ENCODE data around the gene TPCN2. TPM values are rescaled to one million over a fixed set of nuclear protein-coding genes. Genes with fewer than 3 reads are reported as not detected.
A peak's percentile ranks its signal among the peaks of the same experiment; 100 is the strongest.

TPCN2 gene
- total RNA-seq, 1 donor from 2014 or later, result 19.1 TPM

- Mint-ChIP-seq H3K9me3 (peaks cover 4% of the 10 kb centered on the region), H3K4me1 (ENCODE audit: low read depth) (no peaks in the 10 kb centered on the region), H3K36me3 (ENCODE audit: low read depth) (no peaks in the 10 kb centered on the region), H3K27ac (no peak overlapping the region), H3K27me3 (ENCODE audit: low read depth) (no peaks in the 10 kb centered on the region), H3K4me3 (ENCODE audit: low read depth) (no peak overlapping the region)
- intact Hi-C loops (cut with micrococcal nuclease), result no loop called here
- DNase-seq (ENCODE audit: low spot score), result no peak
These were observed 67.1 kb downstream of the TPCN2 start for GRCh38 chr11:69115586-69116560.

GRCh38 chr11:69116671-69117070, 67.9 kb downstream of the TPCN2 start:
- H3K4me3 Mint-ChIP-seq (ENCODE audit: low read depth), result no peak overlapping the region
- intact Hi-C loops (cut with micrococcal nuclease), result no loop called here

GRCh38 chr11:69119190-69119589, 70.5 kb downstream of the TPCN2 start:
- no peak overlapping the region for H3K4me3 Mint-ChIP-seq (ENCODE audit: low read depth)
- H3K27me3 Mint-ChIP-seq (ENCODE audit: low read depth), result no peaks in the 10 kb centered on the region
- DNase-seq (ENCODE audit: low spot score), result no peak
- peaks cover 20% of the 10 kb centered on the region for H3K4me1 Mint-ChIP-seq (ENCODE audit: low read depth)
- intact Hi-C loops (cut with micrococcal nuclease), result no loop called here
- H3K27ac Mint-ChIP-seq, result no peak overlapping the region
- peaks cover 5% of the 10 kb centered on the region for H3K9me3 Mint-ChIP-seq
- H3K36me3 Mint-ChIP-seq (ENCODE audit: low read depth), result no peaks in the 10 kb centered on the region

More at GRCh38 chr11:69116671-69117070, 67.9 kb downstream of the TPCN2 start:
- Mint-ChIP-seq H3K9me3 (peaks cover 4% of the 10 kb centered on the region), H3K27me3 (ENCODE audit: low read depth) (no peaks in the 10 kb centered on the region), H3K36me3 (ENCODE audit: low read depth) (no peaks in the 10 kb centered on the region), H3K27ac (no peak overlapping the region), H3K4me1 (ENCODE audit: low read depth) (peaks cover 4% of the 10 kb centered on the region)
- DNase-seq (ENCODE audit: low spot score), result no peak

DNA sequence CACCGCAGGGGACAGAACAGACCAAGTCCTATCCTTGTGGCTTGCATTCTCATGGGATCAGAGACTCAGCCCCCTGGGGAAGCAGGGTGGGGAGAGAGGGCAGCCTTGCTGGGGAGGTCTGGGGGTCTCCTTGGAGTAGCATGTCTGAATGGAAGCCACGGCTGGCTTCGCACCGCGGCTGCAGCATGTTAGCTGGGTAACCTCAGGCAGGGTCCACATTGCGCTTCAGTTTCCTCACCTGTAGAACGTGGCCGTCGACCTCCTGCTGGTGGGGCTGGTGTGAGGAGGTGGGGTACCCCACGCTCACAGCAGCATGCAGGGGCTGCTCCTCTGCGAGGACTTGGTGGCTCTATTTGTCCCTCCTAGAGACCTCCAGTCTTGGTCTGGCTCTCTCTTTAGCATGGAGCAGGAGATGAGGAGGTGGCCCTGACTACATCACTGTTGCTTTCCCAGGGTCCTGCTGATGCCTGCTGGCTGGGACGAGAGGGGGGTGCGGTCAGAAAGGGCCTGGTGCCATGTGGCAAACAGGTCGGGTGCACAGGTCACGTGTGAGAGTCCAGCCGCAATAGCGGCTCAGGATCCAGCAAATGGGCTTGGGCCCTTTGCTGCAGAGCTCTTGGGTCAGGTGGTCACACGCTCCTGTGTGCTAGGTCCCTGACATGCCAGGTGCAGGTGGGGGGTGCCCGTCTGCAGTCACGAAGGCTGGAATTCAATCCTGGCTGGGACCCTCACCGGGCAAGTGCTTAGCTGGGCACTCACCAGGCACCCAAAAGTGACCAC, 71.6 kb downstream of the TPCN2 start:
- Mint-ChIP-seq H3K4me3 (ENCODE audit: low read depth) (no peak overlapping the region), H3K4me1 (ENCODE audit: low read depth) (peaks cover 26% of the 10 kb centered on the region), H3K27me3 (ENCODE audit: low read depth) (no peaks in the 10 kb centered on the region), H3K36me3 (ENCODE audit: low read depth) (no peaks in the 10 kb centered on the region), H3K27ac (no peak overlapping the region), H3K9me3 (peaks cover 9% of the 10 kb centered on the region)
- intact Hi-C loops (cut with micrococcal nuclease), result loop anchor here (5.0 kb wide), 2 partner anchors 47 to 177 kb away; no protein-coding TSS in a partner anchor
- no peak for DNase-seq (ENCODE audit: low spot score)

GRCh38 chr11:69121021-69121420, 72.3 kb downstream of the TPCN2 start:
- intact Hi-C loops (cut with micrococcal nuclease), result loop anchor here (5.0 kb wide), 2 partner anchors 46 to 176 kb away; no protein-coding TSS in a partner anchor
- Mint-ChIP-seq H3K4me3 (ENCODE audit: low read depth) (no peak overlapping the region), H3K36me3 (ENCODE audit: low read depth) (no peaks in the 10 kb centered on the region), H3K27me3 (ENCODE audit: low read depth) (no peaks in the 10 kb centered on the region), H3K4me1 (ENCODE audit: low read depth) (peaks cover 26% of the 10 kb centered on the region), H3K9me3 (peaks cover 9% of the 10 kb centered on the region), H3K27ac (no peak overlapping the region)
- DNase-seq (ENCODE audit: low spot score), result no peak

GRCh38 chr11:69121621-69122325, 73.0 kb downstream of the TPCN2 start:
- peaks cover 9% of the 10 kb centered on the region for H3K9me3 Mint-ChIP-seq

DNA sequence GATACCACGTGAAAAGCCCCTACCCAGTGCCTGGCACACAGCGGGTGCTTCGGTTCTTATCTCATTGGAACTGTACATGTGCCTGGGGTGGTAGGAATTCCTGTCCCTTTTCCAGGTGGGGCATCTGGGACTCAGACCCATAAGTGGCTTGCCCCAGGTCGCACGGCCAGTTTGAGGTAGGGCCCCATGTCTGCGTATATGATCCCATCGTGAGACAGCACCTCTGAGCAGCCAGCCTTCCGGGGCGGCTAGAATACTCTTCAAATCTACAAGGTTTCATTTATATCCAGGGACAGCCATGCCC, 73.5 kb downstream of the TPCN2 start:
- peaks cover 9% of the 10 kb centered on the region for H3K9me3 Mint-ChIP-seq
- no peak for DNase-seq (ENCODE audit: low spot score)
- intact Hi-C loops (cut with micrococcal nuclease), result loop anchor here (5.0 kb wide), 2 partner anchors 45 to 175 kb away; no protein-coding TSS in a partner anchor
- no peak overlapping the region for H3K4me3 Mint-ChIP-seq (ENCODE audit: low read depth)
- H3K27ac Mint-ChIP-seq, result no peak overlapping the region
- H3K27me3 Mint-ChIP-seq (ENCODE audit: low read depth), result no peaks in the 10 kb centered on the region
- H3K36me3 Mint-ChIP-seq (ENCODE audit: low read depth), result no peaks in the 10 kb centered on the region
- peaks cover 26% of the 10 kb centered on the region for H3K4me1 Mint-ChIP-seq (ENCODE audit: low read depth)

More at GRCh38 chr11:69121621-69122325, 73.0 kb downstream of the TPCN2 start:
- H3K36me3 Mint-ChIP-seq (ENCODE audit: low read depth), result no peaks in the 10 kb centered on the region
- no peak overlapping the region for H3K4me3 Mint-ChIP-seq (ENCODE audit: low read depth)
- intact Hi-C loops (cut with micrococcal nuclease), result loop anchor here (5.0 kb wide), 2 partner anchors 46 to 176 kb away; no protein-coding TSS in a partner anchor
- peak overlapping the region; percentile 21 for H3K27ac Mint-ChIP-seq
- DNase-seq (ENCODE audit: low spot score), result no peak
- H3K4me1 Mint-ChIP-seq (ENCODE audit: low read depth), result peaks cover 26% of the 10 kb centered on the region
- no peaks in the 10 kb centered on the region for H3K27me3 Mint-ChIP-seq (ENCODE audit: low read depth)

- peak overlapping the region; percentile 80 for H3K27ac Mint-ChIP-seq
These were observed 74.1 kb downstream of the TPCN2 start for GRCh38 chr11:69122630-69123431.

DNA sequence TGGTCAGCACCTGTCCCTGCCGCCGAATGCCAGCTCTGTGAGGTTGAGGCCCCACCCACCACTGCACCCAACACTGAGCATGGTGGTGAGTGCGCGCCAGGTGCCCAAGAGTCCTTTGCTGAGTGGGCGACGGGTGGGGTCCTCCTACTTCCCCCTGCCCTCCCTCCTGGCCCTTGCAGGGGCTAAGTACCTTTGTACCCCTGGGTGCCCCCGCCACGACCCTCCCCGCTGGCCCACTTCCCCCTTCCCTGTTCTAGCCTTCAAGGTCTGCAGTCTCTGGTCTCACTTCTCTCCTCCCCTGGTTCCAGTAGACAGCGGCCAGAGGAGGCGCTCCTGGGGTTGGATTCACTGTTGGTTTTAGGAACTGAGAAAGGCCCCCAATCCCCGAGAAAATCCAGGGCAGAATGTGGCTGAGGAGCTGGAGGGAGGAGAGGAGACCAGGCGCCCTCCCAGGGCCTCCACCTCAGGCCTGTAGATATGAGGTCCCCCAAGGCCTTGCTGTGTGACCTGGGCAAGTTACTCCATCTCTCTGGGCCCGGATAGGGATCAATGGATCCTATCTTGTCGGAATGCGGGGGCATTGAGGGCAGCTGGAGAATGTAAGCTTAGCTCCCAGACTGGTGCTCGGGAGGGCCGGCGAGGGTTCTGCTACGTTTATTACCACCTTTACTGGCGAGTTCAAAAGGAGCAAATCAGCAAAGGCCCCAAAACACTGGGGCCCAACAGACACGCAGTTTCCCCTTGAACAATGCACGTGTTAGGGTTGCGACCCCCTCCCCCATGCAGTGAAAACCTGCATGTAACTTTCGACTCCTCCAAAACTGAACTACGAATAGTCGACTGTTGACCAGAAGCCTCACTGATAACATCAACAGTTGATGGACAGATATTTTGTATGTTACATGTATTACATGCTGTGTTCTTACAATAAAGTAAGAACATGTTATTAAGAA, 75.1 kb downstream of the TPCN2 start:
- no peak for DNase-seq (ENCODE audit: low spot score)
- Mint-ChIP-seq H3K36me3 (ENCODE audit: low read depth) (no peaks in the 10 kb centered on the region), H3K9me3 (peaks cover 21% of the 10 kb centered on the region), H3K27ac (peak overlapping the region; percentile 52), H3K27me3 (ENCODE audit: low read depth) (no peaks in the 10 kb centered on the region), H3K4me1 (ENCODE audit: low read depth) (peaks cover 26% of the 10 kb centered on the region), H3K4me3 (ENCODE audit: low read depth) (no peak overlapping the region)
- intact Hi-C loops (cut with micrococcal nuclease), result loop anchor here (5.0 kb wide), 2 partner anchors 43 to 173 kb away; no protein-coding TSS in a partner anchor

More at GRCh38 chr11:69122630-69123431, 74.1 kb downstream of the TPCN2 start:
- Mint-ChIP-seq H3K36me3 (ENCODE audit: low read depth) (no peaks in the 10 kb centered on the region), H3K27me3 (ENCODE audit: low read depth) (no peaks in the 10 kb centered on the region), H3K4me3 (ENCODE audit: low read depth) (peak overlapping the region; percentile 62), H3K9me3 (peaks cover 10% of the 10 kb centered on the region), H3K4me1 (ENCODE audit: low read depth) (peaks cover 26% of the 10 kb centered on the region)
- DNase-seq (ENCODE audit: low spot score), result peak; percentile 44
- intact Hi-C loops (cut with micrococcal nuclease), result loop anchor here (5.0 kb wide), 2 partner anchors 44 to 174 kb away; no protein-coding TSS in a partner anchor

DNA sequence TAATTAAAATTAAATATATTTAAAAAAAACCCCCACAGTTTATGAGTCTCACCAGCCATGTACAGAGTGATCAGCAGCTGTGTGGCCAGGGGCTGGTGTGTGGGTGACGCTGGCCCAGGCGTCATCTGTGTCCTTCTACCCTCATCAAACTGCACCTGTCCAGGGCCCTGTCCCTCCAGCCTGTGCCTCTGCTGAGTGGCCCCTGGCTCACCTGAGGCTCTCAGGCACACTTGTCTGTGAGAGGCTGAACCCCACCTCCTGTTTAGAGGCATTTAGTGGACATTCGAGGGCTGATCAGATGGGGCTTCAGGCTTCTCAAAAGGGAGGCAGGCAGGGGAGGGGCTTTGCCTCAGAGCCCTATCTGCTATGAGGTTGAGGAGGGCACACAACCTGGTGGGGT, 77.1 kb downstream of the TPCN2 start:
- H3K4me3 Mint-ChIP-seq (ENCODE audit: low read depth), result no peak overlapping the region
- no peak overlapping the region for H3K27ac Mint-ChIP-seq
- intact Hi-C loops (cut with micrococcal nuclease), result no loop called here
- H3K27me3 Mint-ChIP-seq (ENCODE audit: low read depth), result no peaks in the 10 kb centered on the region
- H3K9me3 Mint-ChIP-seq, result peaks cover 21% of the 10 kb centered on the region
- no peak for DNase-seq (ENCODE audit: low spot score)
- H3K36me3 Mint-ChIP-seq (ENCODE audit: low read depth), result no peaks in the 10 kb centered on the region
- peaks cover 26% of the 10 kb centered on the region for H3K4me1 Mint-ChIP-seq (ENCODE audit: low read depth)

DNA sequence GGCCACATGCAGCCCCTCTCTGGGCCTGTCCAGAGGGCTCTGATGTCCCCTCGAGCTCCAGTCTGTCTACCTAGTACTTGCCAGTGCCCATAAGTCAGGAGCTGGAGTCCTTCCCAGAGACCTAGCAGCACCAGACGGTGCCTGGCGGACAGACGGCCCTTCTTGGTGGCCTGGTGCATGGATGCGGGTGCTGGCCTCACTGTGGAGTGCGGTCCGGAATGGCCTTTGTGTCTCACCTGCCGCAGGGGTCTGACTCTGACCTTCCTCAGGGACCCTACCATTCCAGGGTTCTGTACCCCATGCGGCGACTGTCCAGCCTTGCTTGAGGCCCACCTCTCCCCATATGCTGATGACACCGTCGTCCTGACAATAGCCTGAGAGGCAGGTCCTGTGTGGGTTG, 77.6 kb downstream of the TPCN2 start:
- no peak overlapping the region for H3K27ac Mint-ChIP-seq
- H3K36me3 Mint-ChIP-seq (ENCODE audit: low read depth), result no peaks in the 10 kb centered on the region
- H3K4me3 Mint-ChIP-seq (ENCODE audit: low read depth), result no peak overlapping the region
- H3K27me3 Mint-ChIP-seq (ENCODE audit: low read depth), result no peaks in the 10 kb centered on the region
- DNase-seq (ENCODE audit: low spot score), result no peak
- H3K4me1 Mint-ChIP-seq (ENCODE audit: low read depth), result peaks cover 24% of the 10 kb centered on the region
- intact Hi-C loops (cut with micrococcal nuclease), result no loop called here
- H3K9me3 Mint-ChIP-seq, result peaks cover 21% of the 10 kb centered on the region

Measured in activated T-helper 2 cell treated with anti-CD3 and anti-CD28 coated beads, Interferon-gamma antibody, Interleukin-2, Interleukin-4, amounts not matched to agents 10 μg/mL and 5 μg/mL and 100 μg/mL, durations not matched to agents 14 hours and 24 hours and 36 hours (primary cell).